SK-N-SH treated with all-trans-retinoic acid at 6 μM for 48 hours (cell line): ENCODE measurements around the gene CPNE5.

Source experiments
- ATAC-seq: fragments of 200-7000 bp; cut with Tn5 transposase; 3 replicates; pipeline ENCODE4 v1.9.1; 2020; ENCODE audit warnings: mild to moderate bottlenecking, moderate library complexity
- ARNTL ChIP-seq: fragments of 450-650 bp; formaldehyde crosslinking; IDR thresholded peaks from 2 replicates; pipeline ENCODE4 v1.5.0; 2020; ENCODE audit warnings: low read depth, mild to moderate bottlenecking, moderate library complexity, borderline replicate concordance
- BACH2 ChIP-seq: fragments of 250-450 bp; sonication (Bioruptor Pico); IDR thresholded peaks from 2 replicates; pipeline ENCODE4 v1.9.0; 2021; ENCODE audit warnings: mild to moderate bottlenecking, borderline replicate concordance
- CREB5 ChIP-seq: fragments of 250-450 bp; sonication (Bioruptor Pico); IDR thresholded peaks from 2 replicates; pipeline ENCODE4 v1.5.1; 2020; ENCODE audit warnings: low read depth, mild to moderate bottlenecking, moderate library complexity
- CSDC2 ChIP-seq: fragments of 250-450 bp; sonication (Bioruptor Pico); IDR thresholded peaks from 2 replicates; pipeline ENCODE4 v1.5.0; 2020; ENCODE audit warnings: mild to moderate bottlenecking, moderate library complexity
- CSRNP3 ChIP-seq: fragments of 250-450 bp; sonication (Bioruptor Pico); IDR thresholded peaks from 2 replicates; pipeline ENCODE4 v1.5.1; 2021; ENCODE audit warnings: mild to moderate bottlenecking, moderate library complexity
- ESRRG ChIP-seq: fragments of 250-450 bp; sonication (Bioruptor Pico); IDR thresholded peaks from 2 replicates; pipeline ENCODE4 v1.6.1; 2021; ENCODE audit warnings: mild to moderate bottlenecking
- GLIS3 ChIP-seq: fragments of 250-450 bp; sonication (Bioruptor Pico); IDR thresholded peaks from 2 replicates; pipeline ENCODE4 v1.5.0; 2020; ENCODE audit warnings: mild to moderate bottlenecking, moderate library complexity
- ISL1 ChIP-seq: fragments of 250-450 bp; sonication (Bioruptor Pico); IDR thresholded peaks from 2 replicates; pipeline ENCODE4 v2.1.2; 2022; ENCODE audit warnings: mild to moderate bottlenecking, moderate library complexity
- OSR1 ChIP-seq: fragments of 250-450 bp; sonication (Bioruptor Pico); IDR thresholded peaks from 2 replicates; pipeline ENCODE4 v1.8.0; 2022; ENCODE audit warnings: moderate library complexity, mild to moderate bottlenecking, inconsistent platforms
- PATZ1 ChIP-seq: fragments of 250-450 bp; sonication (Bioruptor Pico); IDR thresholded peaks from 2 replicates; pipeline ENCODE4 v1.8.0; 2020; ENCODE audit warnings: mild to moderate bottlenecking, moderate library complexity, borderline replicate concordance
- POU6F1 ChIP-seq: fragments of 250-450 bp; sonication (Bioruptor Pico); IDR thresholded peaks from 2 replicates; pipeline ENCODE4 v1.8.0; 2021; ENCODE audit warnings: low read depth, mild to moderate bottlenecking, moderate library complexity, borderline replicate concordance
- PPARA ChIP-seq: fragments of 250-450 bp; sonication (Bioruptor Pico); IDR thresholded peaks from 2 replicates; pipeline ENCODE4 v1.5.0; 2020; ENCODE audit warnings: mild to moderate bottlenecking, borderline replicate concordance
- RARB ChIP-seq: fragments of 250-450 bp; sonication (Bioruptor Pico); IDR thresholded peaks from 2 replicates; pipeline ENCODE4 v1.8.0; 2021; ENCODE audit warnings: mild to moderate bottlenecking, moderate library complexity
- SNAI2 ChIP-seq: fragments of 250-450 bp; sonication (Bioruptor Pico); IDR thresholded peaks from 2 replicates; pipeline ENCODE4 v1.5.0; 2020; ENCODE audit warnings: mild to moderate bottlenecking, moderate library complexity
- TCF4 ChIP-seq: fragments of 250-450 bp; sonication (Bioruptor Pico); IDR thresholded peaks from 2 replicates; pipeline ENCODE4 v1.8.0; 2021; ENCODE audit warnings: mild to moderate bottlenecking, moderate library complexity, borderline replicate concordance
- TOX ChIP-seq: fragments of 250-450 bp; sonication (Bioruptor Pico); IDR thresholded peaks from 2 replicates; pipeline ENCODE4 v1.8.0; 2021; ENCODE audit warnings: mild to moderate bottlenecking, moderate library complexity, borderline replicate concordance
- TSHZ2 ChIP-seq: fragments of 250-450 bp; sonication (Bioruptor Pico); IDR thresholded peaks from 2 replicates; pipeline ENCODE4 v1.5.0; 2020; ENCODE audit warnings: mild to moderate bottlenecking, moderate library complexity
- ZFP3 ChIP-seq: fragments of 250-450 bp; sonication (Bioruptor Pico); IDR thresholded peaks from 2 replicates; pipeline ENCODE4 v1.5.0; 2020; ENCODE audit warnings: mild to moderate bottlenecking, moderate library complexity
- ZFP30 ChIP-seq: fragments of 450-650 bp; formaldehyde crosslinking; IDR thresholded peaks from 2 replicates; pipeline ENCODE4 v1.5.0; 2022; ENCODE audit warnings: mild to moderate bottlenecking, moderate library complexity
- ZNF565 ChIP-seq: fragments of 450-650 bp; formaldehyde crosslinking; conservative IDR thresholded peaks from 2 replicates; pipeline ENCODE4 v1.5.0; 2020; ENCODE audit warnings: low read depth, mild to moderate bottlenecking, moderate library complexity
- ZNF70 ChIP-seq: fragments of 450-650 bp; formaldehyde crosslinking; IDR thresholded peaks from 2 replicates; pipeline ENCODE4 v1.5.0; 2020; ENCODE audit warnings: mild to moderate bottlenecking, moderate library complexity

The CPNE5 gene

GRCh38 chr6:36873612-36874442, 34.6 kb upstream of the CPNE5 start:
- ATAC-seq = peak; percentile 10; the same call in 2 of the 3 replicates
- TF ChIP-seq SNAI2 (CRISPR knock-in tag) (no peak), CREB5 (no peak), CSRNP3 (no peak), ARNTL (CRISPR knock-in tag) (no peak), ZFP30 (CRISPR knock-in tag) (no peak), ZNF70 (CRISPR knock-in tag) (no peak), TCF4 (CRISPR knock-in tag) (no peak), ZFP3 (CRISPR knock-in tag) (no peak), GLIS3 (CRISPR knock-in tag) (no peak), OSR1 (CRISPR knock-in tag) (no peak)

- ATAC-seq = no peak
- TF ChIP-seq OSR1 (CRISPR knock-in tag) (no peak), ISL1 (CRISPR knock-in tag) (no peak), CSRNP3 (no peak), PPARA (CRISPR knock-in tag) (no peak), BACH2 (CRISPR knock-in tag) (no peak), ESRRG (no peak), PATZ1 (CRISPR knock-in tag) (no peak), SNAI2 (CRISPR knock-in tag) (no peak), ZFP30 (CRISPR knock-in tag) (no peak), TSHZ2 (CRISPR knock-in tag) (no peak), RARB (no peak), CREB5 (no peak), POU6F1 (CRISPR knock-in tag) (no peak), ZNF565 (CRISPR knock-in tag) (no peak), CSDC2 (no peak), TOX (no peak)
Measured at GRCh38 chr6:36873115-36873514, 33.9 kb upstream of the CPNE5 start.
